ENCODE measurements around the gene FANCC.

The FANCC gene

DNA sequence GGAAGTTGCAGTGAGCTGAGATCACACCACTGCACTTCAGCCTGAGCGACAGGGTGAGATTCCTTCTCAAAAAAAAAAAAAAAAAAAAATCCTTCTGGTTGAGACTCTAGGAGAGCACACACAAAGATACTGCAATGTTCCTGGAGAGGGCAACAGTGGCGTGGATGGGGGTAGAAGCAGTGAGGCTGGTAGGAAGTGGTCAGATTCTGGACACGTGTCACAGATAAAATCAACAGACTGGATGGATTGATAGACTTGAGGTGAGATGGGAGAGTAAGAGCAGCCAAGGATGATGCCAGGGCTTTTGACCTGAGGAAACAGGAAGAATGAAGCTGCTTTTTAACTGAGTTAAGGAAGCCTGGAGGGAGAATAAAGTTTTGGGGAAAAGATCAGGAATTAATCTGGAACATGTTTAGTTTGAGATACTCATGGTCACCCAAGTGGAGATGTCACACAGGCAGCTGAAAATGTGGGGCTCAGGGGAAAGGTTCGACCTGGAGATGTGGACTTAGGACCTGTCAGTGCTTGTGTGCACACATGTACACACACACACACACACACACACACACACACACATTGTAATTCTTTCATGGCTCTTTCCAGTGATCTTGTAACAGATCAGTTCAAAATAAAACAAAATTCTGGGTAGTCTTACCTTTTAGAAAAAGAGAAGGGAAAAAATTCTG is 88.1 kb downstream of the FANCC start:
- TF ChIP-seq CREB1 (IDR thresholded peaks at IDR 0.05; ENCODE audit: low read depth) = no peak
- TF ChIP-seq NFIC (IDR thresholded peaks at IDR 0.05) = no peak
- TF ChIP-seq, protein P1, sequence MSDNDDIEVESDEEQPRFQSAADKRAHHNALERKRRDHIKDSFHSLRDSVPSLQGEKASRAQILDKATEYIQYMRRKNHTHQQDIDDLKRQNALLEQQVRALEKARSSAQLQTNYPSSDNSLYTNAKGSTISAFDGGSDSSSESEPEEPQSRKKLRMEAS (IDR thresholded peaks at IDR 0.05) = no peak
- TF ChIP-seq EP300 (IDR thresholded peaks at IDR 0.05; ENCODE audit: borderline replicate concordance) = no peak
- TF ChIP-seq TCF12 (IDR thresholded peaks at IDR 0.05; ENCODE audit: low read depth) = no peak
- TF ChIP-seq CEBPB (IDR thresholded peaks at IDR 0.05) = no peak
- TF ChIP-seq ZBTB7A (IDR thresholded peaks at IDR 0.05; ENCODE audit: low read depth) = no peak
- no peak for TF ChIP-seq EGR1 (IDR thresholded peaks at IDR 0.05)
- no peak for TF ChIP-seq YY1 (IDR thresholded peaks at IDR 0.05; ENCODE audit: low read depth)

DNA sequence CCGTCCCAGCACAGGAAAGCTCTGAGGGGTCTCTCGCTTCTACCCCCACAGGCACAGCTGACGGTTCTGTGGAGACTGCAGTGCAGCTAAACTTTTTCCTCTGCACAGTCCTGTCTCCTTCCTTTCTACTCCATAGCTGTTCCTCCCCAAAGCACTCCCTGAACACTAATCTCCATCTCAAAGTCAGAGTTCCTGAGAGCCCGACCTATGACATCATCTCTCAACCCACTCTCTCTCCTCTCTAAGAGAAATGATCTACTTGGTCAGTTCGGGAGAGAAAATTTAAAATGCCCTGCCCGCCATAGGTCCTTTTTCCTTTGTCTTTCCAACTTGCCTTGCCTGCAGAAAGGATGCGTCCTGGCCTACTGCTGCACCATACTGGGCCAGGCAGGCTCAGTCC is 90.6 kb downstream of the FANCC start:
- TF ChIP-seq CEBPB (IDR thresholded peaks at IDR 0.05) = no peak
- no peak for TF ChIP-seq EP300 (IDR thresholded peaks at IDR 0.05; ENCODE audit: borderline replicate concordance)
- TF ChIP-seq, protein P2, sequence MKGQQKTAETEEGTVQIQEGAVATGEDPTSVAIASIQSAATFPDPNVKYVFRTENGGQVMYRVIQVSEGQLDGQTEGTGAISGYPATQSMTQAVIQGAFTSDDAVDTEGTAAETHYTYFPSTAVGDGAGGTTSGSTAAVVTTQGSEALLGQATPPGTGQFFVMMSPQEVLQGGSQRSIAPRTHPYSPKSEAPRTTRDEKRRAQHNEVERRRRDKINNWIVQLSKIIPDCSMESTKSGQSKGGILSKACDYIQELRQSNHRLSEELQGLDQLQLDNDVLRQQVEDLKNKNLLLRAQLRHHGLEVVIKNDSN (IDR thresholded peaks at IDR 0.05) = no peak
- TF ChIP-seq NFIC (IDR thresholded peaks at IDR 0.05) = no peak
- TF ChIP-seq ZBTB7A (IDR thresholded peaks at IDR 0.05; ENCODE audit: low read depth) = no peak
- TF ChIP-seq TAF1 (IDR thresholded peaks at IDR 0.05; ENCODE audit: low read depth) = no peak
- TF ChIP-seq, protein P1 (IDR thresholded peaks at IDR 0.05) = no peak
- TF ChIP-seq, protein P3, sequence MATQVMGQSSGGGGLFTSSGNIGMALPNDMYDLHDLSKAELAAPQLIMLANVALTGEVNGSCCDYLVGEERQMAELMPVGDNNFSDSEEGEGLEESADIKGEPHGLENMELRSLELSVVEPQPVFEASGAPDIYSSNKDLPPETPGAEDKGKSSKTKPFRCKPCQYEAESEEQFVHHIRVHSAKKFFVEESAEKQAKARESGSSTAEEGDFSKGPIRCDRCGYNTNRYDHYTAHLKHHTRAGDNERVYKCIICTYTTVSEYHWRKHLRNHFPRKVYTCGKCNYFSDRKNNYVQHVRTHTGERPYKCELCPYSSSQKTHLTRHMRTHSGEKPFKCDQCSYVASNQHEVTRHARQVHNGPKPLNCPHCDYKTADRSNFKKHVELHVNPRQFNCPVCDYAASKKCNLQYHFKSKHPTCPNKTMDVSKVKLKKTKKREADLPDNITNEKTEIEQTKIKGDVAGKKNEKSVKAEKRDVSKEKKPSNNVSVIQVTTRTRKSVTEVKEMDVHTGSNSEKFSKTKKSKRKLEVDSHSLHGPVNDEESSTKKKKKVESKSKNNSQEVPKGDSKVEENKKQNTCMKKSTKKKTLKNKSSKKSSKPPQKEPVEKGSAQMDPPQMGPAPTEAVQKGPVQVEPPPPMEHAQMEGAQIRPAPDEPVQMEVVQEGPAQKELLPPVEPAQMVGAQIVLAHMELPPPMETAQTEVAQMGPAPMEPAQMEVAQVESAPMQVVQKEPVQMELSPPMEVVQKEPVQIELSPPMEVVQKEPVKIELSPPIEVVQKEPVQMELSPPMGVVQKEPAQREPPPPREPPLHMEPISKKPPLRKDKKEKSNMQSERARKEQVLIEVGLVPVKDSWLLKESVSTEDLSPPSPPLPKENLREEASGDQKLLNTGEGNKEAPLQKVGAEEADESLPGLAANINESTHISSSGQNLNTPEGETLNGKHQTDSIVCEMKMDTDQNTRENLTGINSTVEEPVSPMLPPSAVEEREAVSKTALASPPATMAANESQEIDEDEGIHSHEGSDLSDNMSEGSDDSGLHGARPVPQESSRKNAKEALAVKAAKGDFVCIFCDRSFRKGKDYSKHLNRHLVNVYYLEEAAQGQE (IDR thresholded peaks at IDR 0.05; ENCODE audit: low read depth) = no peak
- TF ChIP-seq FOXM1 (IDR thresholded peaks at IDR 0.05; ENCODE audit: borderline replicate concordance, low read depth) = no peak
- TF ChIP-seq RAD21 (IDR thresholded peaks at IDR 0.05; ENCODE audit: low read depth) = no peak
- no peak for TF ChIP-seq TCF12 (IDR thresholded peaks at IDR 0.05; ENCODE audit: low read depth)
- no peak for TF ChIP-seq YY1 (IDR thresholded peaks at IDR 0.05; ENCODE audit: low read depth)
- no peak for TF ChIP-seq EGR1 (IDR thresholded peaks at IDR 0.05)

DNA sequence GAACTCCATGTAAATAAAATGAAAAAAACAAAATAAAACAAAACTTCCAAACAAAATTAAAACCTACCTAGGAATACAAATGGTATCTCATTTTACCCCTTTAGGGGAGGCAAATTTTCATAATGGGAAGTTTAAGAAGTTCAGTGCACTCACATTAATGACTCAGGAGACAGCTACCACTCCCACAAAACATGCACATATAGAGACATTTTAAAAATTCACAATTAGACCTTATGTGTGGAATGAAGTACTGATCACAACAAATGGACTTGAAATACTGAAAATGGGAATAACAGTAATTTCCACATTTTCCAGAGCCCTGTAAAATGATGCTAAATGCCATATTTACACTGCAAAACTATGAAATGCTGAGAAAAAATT is 91.8 kb downstream of the FANCC start:
- TF ChIP-seq, protein P3 (IDR thresholded peaks at IDR 0.05; ENCODE audit: low read depth) = no peak
- no peak for TF ChIP-seq TAF1 (IDR thresholded peaks at IDR 0.05; ENCODE audit: low read depth)
- TF ChIP-seq TCF12 (IDR thresholded peaks at IDR 0.05; ENCODE audit: low read depth) = no peak
- TF ChIP-seq, protein P2 (IDR thresholded peaks at IDR 0.05) = no peak
- no peak for TF ChIP-seq CREB1 (IDR thresholded peaks at IDR 0.05; ENCODE audit: low read depth)
- no peak for TF ChIP-seq FOXM1 (IDR thresholded peaks at IDR 0.05; ENCODE audit: borderline replicate concordance, low read depth)
- no peak for TF ChIP-seq TEAD4 (IDR thresholded peaks at IDR 0.05)
- no peak for TF ChIP-seq ZBTB7A (IDR thresholded peaks at IDR 0.05; ENCODE audit: low read depth)
- TF ChIP-seq EGR1 (IDR thresholded peaks at IDR 0.05) = no peak
- no peak for TF ChIP-seq NFIC (IDR thresholded peaks at IDR 0.05)
- TF ChIP-seq RAD21 (IDR thresholded peaks at IDR 0.05; ENCODE audit: low read depth) = no peak
- TF ChIP-seq CEBPB (IDR thresholded peaks at IDR 0.05) = no peak
- TF ChIP-seq YY1 (IDR thresholded peaks at IDR 0.05; ENCODE audit: low read depth) = no peak
- TF ChIP-seq, protein P1 (IDR thresholded peaks at IDR 0.05) = no peak
- TF ChIP-seq EP300 (IDR thresholded peaks at IDR 0.05; ENCODE audit: borderline replicate concordance) = no peak

DNA sequence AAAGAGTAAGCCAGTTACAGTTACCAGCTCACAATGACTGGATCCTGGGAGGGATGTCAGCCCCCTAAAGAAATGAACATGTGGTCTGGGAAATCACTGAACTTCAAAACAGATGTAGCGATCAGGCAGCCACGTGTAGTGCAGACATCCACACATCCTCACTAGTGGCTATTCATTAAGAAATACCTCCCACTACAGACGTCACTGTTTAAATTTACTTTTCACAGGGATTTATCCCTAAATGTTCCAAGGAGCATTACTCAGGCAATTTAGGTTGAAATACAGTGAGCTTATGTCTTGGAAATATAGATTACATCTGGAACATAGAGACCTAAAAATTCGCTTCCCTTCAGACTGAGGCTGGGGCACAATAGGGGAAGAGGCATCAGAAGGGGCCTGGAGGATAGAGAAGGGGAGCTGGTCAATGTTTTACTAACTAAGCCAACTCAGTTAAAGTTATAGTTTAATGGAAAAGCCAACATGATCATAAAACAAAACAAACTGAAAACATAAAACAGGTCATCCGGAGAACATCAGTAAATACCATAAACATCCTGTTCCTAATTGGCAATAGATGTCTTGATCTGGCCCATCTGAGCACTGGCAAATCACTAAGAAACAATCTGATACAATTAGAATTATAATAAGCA is 92.3 kb downstream of the FANCC start:
- TF ChIP-seq, protein P1 (IDR thresholded peaks at IDR 0.05) = no peak
- TF ChIP-seq, protein P3 (IDR thresholded peaks at IDR 0.05; ENCODE audit: low read depth) = no peak

All from Ishikawa (cell line).